ENCODE data around the gene TNRC18. TPM values are rescaled to one million over a fixed set of nuclear protein-coding genes. Genes with fewer than 3 reads are reported as not detected.

Gene TNRC18
- total and polyA plus RNA-seq, 8 donors, result 94.4 to 164 (median 133) TPM

- Histone ChIP-seq H3K27ac (no peak overlapping the region), H3K9me3 (no peaks in the 10 kb centered on the region), H3K4me3 (no peak overlapping the region), H3K4me1 (peaks cover 0 to 16% of the 10 kb centered on the region in 2 donors), H3K27me3 (no peaks in the 10 kb centered on the region), H3K36me3 (peaks cover 0 to 78% of the 10 kb centered on the region in 2 donors)
- ATAC-seq (no peak), DNase-seq (no peak)
- TF ChIP-seq CTCF (IDR thresholded peaks at IDR 0.05), result no peak
- intact Hi-C loops (cut with DNase I), result no loop called here
Observed at GRCh38 chr7:5375925-5376324, 47.7 kb downstream of the TNRC18 start.

- Histone ChIP-seq H3K27me3 (no peaks in the 10 kb centered on the region), H3K4me3 (no peak overlapping the region), H3K27ac (no peak overlapping the region), H3K4me1 (peaks cover 0 to 2% of the 10 kb centered on the region in 2 donors), H3K36me3 (peaks cover 0 to 87% of the 10 kb centered on the region in 2 donors), H3K9me3 (no peaks in the 10 kb centered on the region)
- no peak for ATAC-seq
- no peak for TF ChIP-seq CTCF (IDR thresholded peaks at IDR 0.05)
- DNase-seq, result no peak
- intact Hi-C loops (cut with DNase I), result no loop called here
Observed at GRCh38 chr7:5374464-5374863, 49.2 kb downstream of the TNRC18 start.

- no peaks in the 10 kb centered on the region for H3K27me3 ChIP-seq
- H3K36me3 ChIP-seq, result peaks cover 0 to 94% of the 10 kb centered on the region in 2 donors
- H3K27ac ChIP-seq, result no peak overlapping the region
- TF ChIP-seq CTCF (IDR thresholded peaks at IDR 0.05), result no peak
- DNase-seq (no peak), ATAC-seq (no peak)
- intact Hi-C loops (cut with DNase I), result no loop called here
- H3K9me3 ChIP-seq, result no peaks in the 10 kb centered on the region
- no peak overlapping the region for H3K4me3 ChIP-seq
- peaks cover 0 to 10% of the 10 kb centered on the region in 2 donors for H3K4me1 ChIP-seq
Observed at GRCh38 chr7:5373300-5373699, 50.3 kb downstream of the TNRC18 start.

GRCh38 chr7:5370454-5371353 lies 52.9 kb downstream of the TNRC18 start:
- H3K4me3 ChIP-seq, result no peak overlapping the region
- H3K4me1 ChIP-seq, result peaks cover 0 to 27% of the 10 kb centered on the region in 2 donors
- H3K27me3 ChIP-seq, result no peaks in the 10 kb centered on the region
- intact Hi-C loops (cut with DNase I), result no loop called here
- DNase-seq, result peak in 1 of 4 donors; percentile 50
- TF ChIP-seq CTCF (IDR thresholded peaks at IDR 0.05), result no peak
- H3K27ac ChIP-seq, result peak overlapping the region in 1 of 2 donors; percentile 48
- no peaks in the 10 kb centered on the region for H3K9me3 ChIP-seq
- ATAC-seq, result peak; percentile 74
- peaks cover 0 to 80% of the 10 kb centered on the region in 2 donors for H3K36me3 ChIP-seq

- DNase-seq (no peak), ATAC-seq (no peak)
- no peak for TF ChIP-seq CTCF (IDR thresholded peaks at IDR 0.05)
- H3K27me3 ChIP-seq, result no peaks in the 10 kb centered on the region
- H3K4me3 ChIP-seq, result no peak overlapping the region
- intact Hi-C loops (cut with DNase I), result loop anchor here in 1 of 2 donors (10.0 kb wide), 1 partner anchor 87 kb away; no protein-coding TSS in a partner anchor
- H3K4me1 ChIP-seq, result peaks cover 0 to 42% of the 10 kb centered on the region in 2 donors
- no peak overlapping the region for H3K27ac ChIP-seq
- H3K9me3 ChIP-seq, result no peaks in the 10 kb centered on the region
- peaks cover 0 to 72% of the 10 kb centered on the region in 2 donors for H3K36me3 ChIP-seq
Observed at GRCh38 chr7:5367661-5368060, 56.0 kb downstream of the TNRC18 start.

All from left lung (tissue), 10 donors.